K562 (cell line): ENCODE results near the gene FMNL3. TPM values are rescaled to one million over a fixed set of nuclear protein-coding genes. Genes with fewer than 3 reads are reported as not detected.

Source experiments
- ATF1 ChIP-seq, 2 experiments: fragments of 450-650 bp in 1 of 2; IDR thresholded peaks; 2 replicates each; pipeline ENCODE4 v1.6.1; 2016; ENCODE audit warnings: missing compliant biosample characterization in 1 of 2, missing genetic modification characterization in 1 of 2
- SMARCA5 ChIP-seq: fragments of 450-650 bp; IDR thresholded peaks from 2 replicates; pipeline ENCODE4 v1.6.1; 2016
- TEAD2 ChIP-seq: fragments of 450-650 bp; IDR thresholded peaks from 2 replicates; pipeline ENCODE4 v1.6.1; 2016; ENCODE audit warnings: missing genetic modification characterization, control low read depth, missing compliant biosample characterization
- ZFX ChIP-seq: sonication (generic); formaldehyde crosslinking; IDR thresholded peaks from 2 replicates; pipeline ENCODE4 v1.8.0; 2022; ENCODE audit warnings: mild to moderate bottlenecking, missing genetic modification reagents, moderate library complexity
- polyA plus RNA-seq, 8 experiments: library from polyadenylated mRNA; depleted of rRNA in 4 of 8; stranded (reverse) in 5 of 8; unstranded in 3 of 8; fragments of >200 nt; fragmentation: Nextera tagmentation in 2 of 8; fragmentation: Illumina TruSeq in 1 of 8; extraction: Ambion mirVana in 2 of 8; extraction: Trizol in 1 of 8; gene quantifications; 2 replicates each; pipeline versions ENCODE4 v1.2.1 to v1.2.3, GENCODE V29; 2011 to 2014; ENCODE audit warnings: inconsistent platforms in 1 of 8, missing spikeins in 1 of 8
- total RNA-seq, 7 experiments: library from RNA; depleted of rRNA in 6 of 7; stranded (reverse); fragments of >200 nt in 6 of 7; fragmentation: Illumina TruSeq in 2 of 7; extraction: Trizol in 2 of 7; gene quantifications; 2 replicates each; pipeline versions ENCODE4 v1.2.1 to v1.2.3, GENCODE V29; 2011 to 2021; ENCODE audit warnings: low replicate concordance in 1 of 7
- TF ChIP-seq, protein P1 (sequence below): fragments of 450-650 bp; IDR thresholded peaks from 2 replicates; pipeline ENCODE4 v1.6.1; 2016; ENCODE audit warnings: mild to moderate bottlenecking, moderate library complexity
- TF ChIP-seq, protein P2 (sequence below): fragments of 450-650 bp; conservative IDR thresholded peaks from 2 replicates; pipeline ENCODE4 v1.6.1; 2016; ENCODE audit warnings: missing genetic modification characterization, low read depth, mild to moderate bottlenecking, control low read depth, missing compliant biosample characterization

The FMNL3 gene
- total and polyA plus RNA-seq, 9 of the 15 experiments (the other 6 are each of a cell fraction or from before 2014, with no cell fraction given) = 0.49 to 14.4 (median 6.8) TPM

DNA sequence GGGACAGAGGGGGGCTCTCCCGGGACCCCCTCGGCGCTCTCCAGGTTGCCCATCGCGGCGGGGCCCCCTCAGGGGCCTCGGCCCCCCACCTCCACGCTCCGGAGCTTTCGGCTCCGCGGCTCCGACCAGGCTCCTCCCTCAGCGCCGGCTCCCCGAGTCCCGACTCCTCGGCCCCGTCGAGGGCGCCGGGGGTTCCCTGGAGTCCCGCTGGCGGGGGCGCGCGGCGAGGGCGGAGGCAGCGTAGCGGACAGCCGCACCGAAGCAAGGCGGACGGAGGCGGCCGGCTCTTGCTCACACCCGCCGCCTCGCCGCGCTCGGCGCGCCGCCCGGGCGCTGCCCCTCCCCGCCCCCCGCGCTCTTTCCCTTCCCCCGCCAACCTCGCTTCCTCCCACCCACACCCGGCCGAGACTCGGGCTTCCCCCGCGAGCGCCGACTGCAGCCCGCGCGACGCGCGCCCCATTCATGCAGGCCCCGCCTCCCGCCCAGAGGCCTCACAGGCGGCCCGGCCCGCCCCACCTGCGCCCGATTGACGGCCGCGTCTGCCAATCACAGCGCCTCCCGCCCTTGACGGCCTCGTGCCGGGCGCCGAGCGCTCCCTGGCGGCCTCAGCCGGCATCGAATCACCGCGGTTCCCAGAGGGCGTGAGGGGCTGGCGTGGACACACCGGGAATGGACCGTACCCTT lies at the start of gene FMNL3 (continued):
- TF ChIP-seq, protein P1, sequence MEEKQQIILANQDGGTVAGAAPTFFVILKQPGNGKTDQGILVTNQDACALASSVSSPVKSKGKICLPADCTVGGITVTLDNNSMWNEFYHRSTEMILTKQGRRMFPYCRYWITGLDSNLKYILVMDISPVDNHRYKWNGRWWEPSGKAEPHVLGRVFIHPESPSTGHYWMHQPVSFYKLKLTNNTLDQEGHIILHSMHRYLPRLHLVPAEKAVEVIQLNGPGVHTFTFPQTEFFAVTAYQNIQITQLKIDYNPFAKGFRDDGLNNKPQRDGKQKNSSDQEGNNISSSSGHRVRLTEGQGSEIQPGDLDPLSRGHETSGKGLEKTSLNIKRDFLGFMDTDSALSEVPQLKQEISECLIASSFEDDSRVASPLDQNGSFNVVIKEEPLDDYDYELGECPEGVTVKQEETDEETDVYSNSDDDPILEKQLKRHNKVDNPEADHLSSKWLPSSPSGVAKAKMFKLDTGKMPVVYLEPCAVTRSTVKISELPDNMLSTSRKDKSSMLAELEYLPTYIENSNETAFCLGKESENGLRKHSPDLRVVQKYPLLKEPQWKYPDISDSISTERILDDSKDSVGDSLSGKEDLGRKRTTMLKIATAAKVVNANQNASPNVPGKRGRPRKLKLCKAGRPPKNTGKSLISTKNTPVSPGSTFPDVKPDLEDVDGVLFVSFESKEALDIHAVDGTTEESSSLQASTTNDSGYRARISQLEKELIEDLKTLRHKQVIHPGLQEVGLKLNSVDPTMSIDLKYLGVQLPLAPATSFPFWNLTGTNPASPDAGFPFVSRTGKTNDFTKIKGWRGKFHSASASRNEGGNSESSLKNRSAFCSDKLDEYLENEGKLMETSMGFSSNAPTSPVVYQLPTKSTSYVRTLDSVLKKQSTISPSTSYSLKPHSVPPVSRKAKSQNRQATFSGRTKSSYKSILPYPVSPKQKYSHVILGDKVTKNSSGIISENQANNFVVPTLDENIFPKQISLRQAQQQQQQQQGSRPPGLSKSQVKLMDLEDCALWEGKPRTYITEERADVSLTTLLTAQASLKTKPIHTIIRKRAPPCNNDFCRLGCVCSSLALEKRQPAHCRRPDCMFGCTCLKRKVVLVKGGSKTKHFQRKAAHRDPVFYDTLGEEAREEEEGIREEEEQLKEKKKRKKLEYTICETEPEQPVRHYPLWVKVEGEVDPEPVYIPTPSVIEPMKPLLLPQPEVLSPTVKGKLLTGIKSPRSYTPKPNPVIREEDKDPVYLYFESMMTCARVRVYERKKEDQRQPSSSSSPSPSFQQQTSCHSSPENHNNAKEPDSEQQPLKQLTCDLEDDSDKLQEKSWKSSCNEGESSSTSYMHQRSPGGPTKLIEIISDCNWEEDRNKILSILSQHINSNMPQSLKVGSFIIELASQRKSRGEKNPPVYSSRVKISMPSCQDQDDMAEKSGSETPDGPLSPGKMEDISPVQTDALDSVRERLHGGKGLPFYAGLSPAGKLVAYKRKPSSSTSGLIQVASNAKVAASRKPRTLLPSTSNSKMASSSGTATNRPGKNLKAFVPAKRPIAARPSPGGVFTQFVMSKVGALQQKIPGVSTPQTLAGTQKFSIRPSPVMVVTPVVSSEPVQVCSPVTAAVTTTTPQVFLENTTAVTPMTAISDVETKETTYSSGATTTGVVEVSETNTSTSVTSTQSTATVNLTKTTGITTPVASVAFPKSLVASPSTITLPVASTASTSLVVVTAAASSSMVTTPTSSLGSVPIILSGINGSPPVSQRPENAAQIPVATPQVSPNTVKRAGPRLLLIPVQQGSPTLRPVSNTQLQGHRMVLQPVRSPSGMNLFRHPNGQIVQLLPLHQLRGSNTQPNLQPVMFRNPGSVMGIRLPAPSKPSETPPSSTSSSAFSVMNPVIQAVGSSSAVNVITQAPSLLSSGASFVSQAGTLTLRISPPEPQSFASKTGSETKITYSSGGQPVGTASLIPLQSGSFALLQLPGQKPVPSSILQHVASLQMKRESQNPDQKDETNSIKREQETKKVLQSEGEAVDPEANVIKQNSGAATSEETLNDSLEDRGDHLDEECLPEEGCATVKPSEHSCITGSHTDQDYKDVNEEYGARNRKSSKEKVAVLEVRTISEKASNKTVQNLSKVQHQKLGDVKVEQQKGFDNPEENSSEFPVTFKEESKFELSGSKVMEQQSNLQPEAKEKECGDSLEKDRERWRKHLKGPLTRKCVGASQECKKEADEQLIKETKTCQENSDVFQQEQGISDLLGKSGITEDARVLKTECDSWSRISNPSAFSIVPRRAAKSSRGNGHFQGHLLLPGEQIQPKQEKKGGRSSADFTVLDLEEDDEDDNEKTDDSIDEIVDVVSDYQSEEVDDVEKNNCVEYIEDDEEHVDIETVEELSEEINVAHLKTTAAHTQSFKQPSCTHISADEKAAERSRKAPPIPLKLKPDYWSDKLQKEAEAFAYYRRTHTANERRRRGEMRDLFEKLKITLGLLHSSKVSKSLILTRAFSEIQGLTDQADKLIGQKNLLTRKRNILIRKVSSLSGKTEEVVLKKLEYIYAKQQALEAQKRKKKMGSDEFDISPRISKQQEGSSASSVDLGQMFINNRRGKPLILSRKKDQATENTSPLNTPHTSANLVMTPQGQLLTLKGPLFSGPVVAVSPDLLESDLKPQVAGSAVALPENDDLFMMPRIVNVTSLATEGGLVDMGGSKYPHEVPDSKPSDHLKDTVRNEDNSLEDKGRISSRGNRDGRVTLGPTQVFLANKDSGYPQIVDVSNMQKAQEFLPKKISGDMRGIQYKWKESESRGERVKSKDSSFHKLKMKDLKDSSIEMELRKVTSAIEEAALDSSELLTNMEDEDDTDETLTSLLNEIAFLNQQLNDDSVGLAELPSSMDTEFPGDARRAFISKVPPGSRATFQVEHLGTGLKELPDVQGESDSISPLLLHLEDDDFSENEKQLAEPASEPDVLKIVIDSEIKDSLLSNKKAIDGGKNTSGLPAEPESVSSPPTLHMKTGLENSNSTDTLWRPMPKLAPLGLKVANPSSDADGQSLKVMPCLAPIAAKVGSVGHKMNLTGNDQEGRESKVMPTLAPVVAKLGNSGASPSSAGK = peak; percentile 99
- TF ChIP-seq TEAD2 (tag) (no peak), ATF1 (CRISPR knock-in tag; IDR thresholded peaks at IDR 0.05) (no peak), ATF1 (tag; IDR thresholded peaks at IDR 0.05) (peak; percentile 76), SMARCA5 (no peak), ZFX (peak; percentile 44; the same call in 1 of the 2 replicates)
- TF ChIP-seq, protein P2, sequence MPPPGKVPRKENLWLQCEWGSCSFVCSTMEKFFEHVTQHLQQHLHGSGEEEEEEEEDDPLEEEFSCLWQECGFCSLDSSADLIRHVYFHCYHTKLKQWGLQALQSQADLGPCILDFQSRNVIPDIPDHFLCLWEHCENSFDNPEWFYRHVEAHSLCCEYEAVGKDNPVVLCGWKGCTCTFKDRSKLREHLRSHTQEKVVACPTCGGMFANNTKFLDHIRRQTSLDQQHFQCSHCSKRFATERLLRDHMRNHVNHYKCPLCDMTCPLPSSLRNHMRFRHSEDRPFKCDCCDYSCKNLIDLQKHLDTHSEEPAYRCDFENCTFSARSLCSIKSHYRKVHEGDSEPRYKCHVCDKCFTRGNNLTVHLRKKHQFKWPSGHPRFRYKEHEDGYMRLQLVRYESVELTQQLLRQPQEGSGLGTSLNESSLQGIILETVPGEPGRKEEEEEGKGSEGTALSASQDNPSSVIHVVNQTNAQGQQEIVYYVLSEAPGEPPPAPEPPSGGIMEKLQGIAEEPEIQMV (tag) = no peak
